Stromal cell of bone marrow (primary cell): ENCODE measurements around the gene SPAG7.

ENCODE experiments used
- DNase-seq: peaks from one replicate; pipeline ENCODE4 v3.0.0-alpha.2; 2012; ENCODE audit warnings: low read depth

The SPAG7 gene

DNA sequence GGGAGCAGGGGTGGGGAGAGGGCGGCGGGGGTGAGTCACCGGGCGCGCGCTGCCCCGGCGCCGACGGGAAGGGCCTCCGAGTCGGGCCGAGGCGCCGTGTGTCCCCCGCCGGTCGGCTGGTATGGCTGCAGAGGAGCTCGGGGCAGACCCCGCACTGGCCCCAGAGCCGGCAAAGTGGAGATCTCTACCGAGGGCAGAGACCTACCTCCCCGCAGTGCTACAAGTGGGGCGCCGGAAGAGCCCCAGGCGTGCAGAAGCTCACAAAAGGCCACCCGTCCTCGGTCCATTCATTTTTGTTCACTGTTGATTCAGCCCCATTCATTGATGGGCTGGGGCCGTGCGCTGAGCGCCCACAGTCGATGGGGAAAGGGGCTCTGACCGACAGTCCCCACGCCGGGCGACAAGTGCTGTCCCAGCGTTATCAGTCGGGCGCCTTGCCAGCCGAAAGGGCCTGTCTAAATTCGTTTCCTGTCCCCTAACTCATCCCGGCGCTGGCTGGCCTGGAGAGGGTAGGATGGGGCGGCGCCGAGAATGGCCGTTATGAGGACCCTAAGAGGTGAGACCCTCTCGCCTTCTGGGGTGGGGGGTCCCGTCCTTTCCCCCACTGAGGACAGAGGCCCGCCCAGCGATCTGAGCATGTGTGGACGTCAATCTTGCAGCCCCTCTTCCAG, 17.4 kb downstream of the SPAG7 start:
- no peak for DNase-seq

DNA sequence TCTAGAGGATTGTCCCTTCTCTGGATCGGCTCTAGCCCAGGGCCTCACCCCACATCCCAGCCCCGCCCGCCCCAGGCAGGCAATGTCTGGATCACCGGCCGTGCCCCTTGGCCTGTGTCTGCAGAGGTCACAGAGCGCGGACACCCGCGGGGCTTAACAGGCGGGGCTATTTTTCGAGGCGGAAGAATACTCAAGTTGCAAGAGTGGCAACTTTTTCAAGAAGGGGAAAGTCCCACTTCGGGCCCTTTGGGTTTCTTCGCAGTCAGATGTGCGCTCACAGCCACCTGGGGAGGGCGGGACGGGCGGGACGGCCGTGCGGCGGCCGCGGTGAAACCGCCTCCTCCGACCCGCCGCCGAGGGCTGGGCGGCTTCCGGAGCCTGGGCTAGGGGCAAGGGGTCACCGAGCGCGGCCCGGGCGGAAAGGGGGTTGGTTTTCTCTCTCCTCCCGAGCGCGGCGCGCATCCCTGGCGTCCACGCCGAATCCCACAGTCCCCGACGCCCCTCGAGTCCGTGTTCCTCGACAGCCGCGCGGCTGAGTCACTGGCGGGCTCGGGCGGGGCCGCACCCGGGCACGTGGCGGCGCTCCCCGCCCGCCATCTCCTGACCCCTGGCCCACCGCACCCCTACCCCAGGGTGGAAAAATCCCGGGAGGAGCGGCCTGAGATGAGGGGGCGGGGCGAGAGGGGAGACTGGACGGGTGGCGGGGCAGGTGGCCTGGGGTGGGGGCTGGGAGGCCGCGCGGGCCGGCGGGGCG, 18.1 kb downstream of the SPAG7 start:
- DNase-seq: no peak

DNA sequence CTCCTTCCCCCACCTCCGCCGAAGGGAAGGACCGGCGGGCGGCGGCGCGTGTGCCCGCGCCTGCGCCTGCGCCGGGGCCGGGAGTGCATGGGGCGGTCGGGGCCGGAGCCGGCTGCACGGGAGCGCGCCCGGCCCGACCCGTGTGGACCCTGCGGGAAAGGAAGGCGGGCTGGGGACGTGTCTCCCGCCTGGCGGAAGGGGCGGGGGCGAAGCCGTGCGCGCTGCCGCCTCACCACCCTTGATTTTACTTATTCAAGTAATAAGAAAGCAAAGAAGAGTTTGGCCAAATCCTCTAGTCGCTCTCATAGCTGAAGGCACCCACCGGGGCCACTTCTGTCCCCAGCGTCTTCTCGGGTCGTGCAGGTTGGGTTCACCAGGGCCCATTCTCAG, 18.7 kb downstream of the SPAG7 start:
- peak; percentile 86 for DNase-seq

DNA sequence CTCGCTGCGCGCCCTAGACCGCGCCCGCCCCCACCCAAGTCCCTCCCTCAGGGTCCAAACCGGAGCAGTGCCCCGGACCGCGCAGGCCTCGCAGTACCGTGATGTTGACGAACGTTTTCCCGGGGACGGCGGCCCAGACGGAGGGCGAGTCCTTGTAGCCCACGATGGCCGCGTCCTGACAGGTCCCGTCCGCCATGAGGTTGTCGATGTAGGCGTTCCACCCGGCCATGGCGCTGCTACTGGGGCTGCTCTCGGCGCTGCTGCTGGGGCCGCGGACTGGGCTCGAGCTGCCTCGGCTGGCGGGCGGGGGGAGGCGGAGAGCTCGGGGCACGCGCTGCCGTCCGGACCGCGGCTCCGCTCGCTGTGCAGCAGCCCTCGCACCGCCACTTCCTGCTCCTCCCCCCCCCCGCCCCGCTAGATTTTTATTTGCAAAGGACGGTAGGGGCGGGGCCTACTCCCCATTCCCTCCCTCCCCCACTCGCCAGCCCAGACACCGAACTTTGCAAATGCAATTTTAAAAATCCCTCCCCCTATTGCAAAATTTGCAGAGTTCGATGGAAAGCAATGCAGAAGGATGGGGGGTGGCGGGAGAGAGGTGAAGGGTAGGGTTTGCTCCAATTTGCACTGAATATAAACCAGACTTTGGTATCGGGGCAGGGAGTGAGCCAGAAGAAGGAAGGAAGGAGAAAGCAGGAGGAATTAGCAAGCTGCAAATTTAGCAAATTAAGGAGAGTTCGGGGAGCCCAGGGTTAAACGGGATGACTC, 19.3 kb downstream of the SPAG7 start, which contains the start of gene PFN1:
PFN1 (minus strand) TSS at position 365 of the 765 bp plus-strand sequence; CDS start at position 229, 136 bp downstream.
- DNase-seq: peak; percentile 91

DNA sequence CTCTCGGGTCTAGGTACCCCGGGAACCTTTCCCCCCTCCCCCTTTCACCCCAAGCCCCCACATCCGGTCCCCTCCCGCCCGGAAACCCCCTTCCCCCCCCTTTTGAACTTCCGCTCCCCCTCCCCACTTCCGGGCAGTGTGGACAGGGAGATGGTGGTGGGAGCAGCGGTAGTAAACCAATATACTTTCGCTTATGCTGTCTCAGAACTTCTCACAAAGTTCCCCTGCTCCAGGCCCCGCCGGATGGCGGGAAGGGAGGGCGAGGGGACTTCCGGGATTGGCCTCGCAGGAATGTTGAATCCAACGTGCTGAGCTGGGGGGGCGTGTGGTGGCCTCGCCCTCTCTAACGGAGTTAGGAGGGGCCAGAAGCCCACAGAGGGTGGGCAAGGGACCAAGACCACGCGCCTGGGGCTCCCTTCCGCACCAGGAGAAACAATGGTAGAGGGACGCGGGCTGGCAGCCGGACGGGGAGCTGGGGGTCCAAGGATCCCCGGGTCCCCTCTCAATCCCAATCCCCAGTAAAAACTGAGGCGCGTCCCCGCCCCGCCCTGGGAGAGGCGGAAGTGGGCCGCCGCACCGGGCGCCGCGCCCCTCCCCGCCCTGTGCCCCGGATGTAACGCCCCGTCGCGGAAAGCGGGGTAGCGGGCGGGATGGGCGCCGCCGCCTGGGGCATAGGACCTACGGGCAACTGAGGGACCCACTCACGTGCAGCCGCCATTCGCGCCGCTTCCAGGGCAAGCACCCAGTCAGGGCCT, 20.0 kb downstream of the SPAG7 start:
- DNase-seq: no peak

DNA sequence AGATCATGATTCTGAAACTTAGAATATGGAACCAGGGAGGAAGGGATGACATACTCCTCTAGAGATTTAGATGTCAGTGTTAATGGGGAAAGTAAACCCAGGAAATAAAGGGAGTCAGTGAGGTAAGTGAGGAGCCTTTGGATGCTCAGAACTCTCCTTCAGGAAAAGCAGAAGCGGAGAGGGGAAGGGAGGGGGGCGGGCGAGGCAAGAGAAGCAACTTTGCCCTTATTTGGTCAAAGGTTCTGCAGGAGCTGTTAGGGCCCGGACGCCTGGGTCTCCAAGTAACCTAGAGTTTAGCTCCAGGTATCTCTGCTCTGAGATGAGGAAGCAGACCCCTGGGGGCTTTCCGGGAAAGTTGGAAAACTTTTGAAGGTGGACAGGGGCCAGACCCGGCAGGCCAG, 20.6 kb downstream of the SPAG7 start:
- no peak for DNase-seq

DNA sequence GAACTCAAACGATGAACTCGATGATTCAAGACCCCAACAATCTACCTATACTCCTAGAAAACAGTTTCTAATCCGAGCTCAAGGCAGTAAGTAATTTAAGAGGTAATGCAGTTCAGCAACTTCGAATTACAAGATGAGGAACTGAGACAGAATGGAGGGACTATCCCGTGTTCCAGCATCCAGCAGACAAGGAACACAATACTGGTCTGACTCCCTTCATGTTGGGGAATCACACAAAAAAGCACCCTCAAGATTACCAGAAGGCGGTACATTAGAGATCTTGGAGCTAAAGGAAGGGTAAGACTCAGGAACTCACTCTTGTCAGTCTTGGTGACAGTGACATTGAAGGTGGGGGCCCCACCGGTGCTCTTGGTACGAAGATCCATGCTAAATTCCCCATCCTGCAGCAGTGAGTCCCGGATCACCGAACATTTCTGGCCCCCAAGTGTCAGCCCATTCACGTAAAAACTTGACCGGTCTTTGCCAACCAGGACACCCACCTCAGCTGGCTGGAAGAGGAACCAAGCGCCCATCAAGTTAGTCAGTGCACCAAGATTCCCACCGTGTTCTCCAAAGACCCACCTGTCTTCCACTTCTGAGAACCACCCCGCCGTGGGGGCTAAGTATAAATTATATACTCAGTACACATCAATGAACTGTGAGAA, 21.2 kb downstream of the SPAG7 start:
- no peak for DNase-seq

DNA sequence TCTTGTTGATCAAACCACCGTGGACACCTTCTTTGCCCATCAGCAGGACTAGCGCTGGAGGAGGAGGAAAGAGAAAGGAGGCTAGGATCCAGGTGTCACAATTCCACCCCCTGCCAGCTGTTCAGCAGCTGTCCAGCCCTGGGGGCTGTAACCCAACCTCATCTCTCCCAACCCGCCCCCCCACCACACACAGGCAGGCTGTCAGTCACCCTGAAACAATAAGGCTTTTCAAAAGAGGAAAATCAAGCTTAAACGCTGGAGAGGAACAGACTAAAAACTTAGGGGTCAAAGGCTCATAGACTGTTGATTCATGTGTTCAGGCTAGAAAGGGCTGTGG, 21.7 kb downstream of the SPAG7 start:
- DNase-seq: no peak

DNA sequence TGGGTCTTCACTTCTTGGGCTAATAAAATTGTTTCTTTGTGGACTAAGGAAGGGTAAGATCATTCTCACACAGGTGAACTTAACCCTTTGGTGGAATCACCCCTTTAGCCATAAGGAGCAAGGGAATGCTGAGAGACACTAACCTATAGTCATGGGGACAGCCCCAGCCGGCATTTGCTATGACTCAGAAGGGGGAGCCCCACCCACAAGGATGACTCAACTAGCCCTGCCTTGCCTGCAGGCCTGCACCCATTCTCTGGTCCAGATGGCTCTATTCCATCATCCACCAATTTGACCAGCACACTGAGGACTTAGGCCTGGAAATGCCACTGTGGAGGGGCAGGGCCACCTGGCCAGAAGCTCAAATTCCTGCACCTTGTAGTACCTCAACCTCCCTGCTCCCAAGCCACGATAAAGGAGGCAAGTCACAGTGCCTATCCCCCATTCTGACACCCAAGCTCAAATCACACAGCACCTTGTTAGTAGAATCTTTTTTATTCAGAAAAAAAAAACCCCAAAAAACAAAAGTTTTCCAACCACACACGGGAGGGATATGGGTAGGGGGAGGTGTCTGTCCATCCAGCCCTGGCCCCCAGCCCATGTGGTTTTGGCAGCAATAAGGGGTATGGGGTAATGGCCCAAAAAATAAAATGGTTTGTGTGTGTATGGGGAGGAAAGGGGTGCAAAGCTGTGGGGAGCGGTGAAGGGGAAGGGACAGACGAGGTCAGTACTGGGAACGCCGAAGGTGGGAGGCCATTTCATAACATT, 22.3 kb downstream of the SPAG7 start:
- peak; percentile 86 for DNase-seq

DNA sequence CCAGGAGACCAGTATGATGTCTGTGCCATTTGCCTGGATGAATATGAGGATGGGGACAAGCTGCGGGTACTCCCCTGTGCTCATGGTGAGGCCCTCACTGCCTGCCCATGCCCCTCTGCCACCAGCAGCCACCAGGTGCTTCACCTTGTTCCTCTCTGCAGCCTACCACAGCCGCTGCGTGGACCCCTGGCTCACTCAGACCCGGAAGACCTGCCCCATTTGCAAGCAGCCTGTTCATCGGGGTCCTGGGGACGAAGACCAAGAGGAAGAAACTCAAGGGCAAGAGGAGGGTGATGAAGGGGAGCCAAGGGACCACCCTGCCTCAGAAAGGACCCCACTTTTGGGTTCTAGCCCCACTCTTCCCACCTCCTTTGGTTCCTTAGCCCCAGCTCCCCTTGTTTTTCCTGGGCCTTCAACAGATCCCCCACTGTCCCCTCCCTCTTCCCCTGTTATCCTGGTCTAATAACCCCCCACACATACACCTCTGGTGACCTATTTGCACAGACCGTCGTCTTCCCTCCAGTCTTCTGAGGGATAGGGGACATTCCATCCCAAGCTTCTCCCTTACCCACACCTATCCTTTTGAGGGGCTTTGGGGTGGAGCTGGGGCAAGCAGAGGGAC, 23.0 kb downstream of the SPAG7 start:
- no peak for DNase-seq

DNA sequence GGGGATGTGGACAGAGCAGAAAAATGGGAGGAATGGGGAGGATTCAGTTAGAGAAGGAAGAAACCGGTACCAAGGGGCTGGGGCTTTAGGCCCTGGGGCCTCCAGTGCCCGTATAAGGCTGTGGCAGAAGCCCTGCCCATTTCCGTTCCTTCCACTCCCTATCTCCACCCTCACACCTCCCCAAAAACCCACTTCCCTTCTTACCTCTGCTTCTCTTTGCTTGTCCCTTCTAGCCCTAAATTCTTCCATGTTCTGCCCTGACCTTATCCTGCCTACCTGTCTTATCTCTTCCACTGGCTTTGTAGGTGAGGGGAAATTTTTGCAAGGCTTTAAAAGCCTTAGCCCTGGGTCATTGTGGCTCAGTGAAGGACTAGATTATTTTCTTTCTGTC, 23.5 kb downstream of the SPAG7 start:
- no peak for DNase-seq

DNA sequence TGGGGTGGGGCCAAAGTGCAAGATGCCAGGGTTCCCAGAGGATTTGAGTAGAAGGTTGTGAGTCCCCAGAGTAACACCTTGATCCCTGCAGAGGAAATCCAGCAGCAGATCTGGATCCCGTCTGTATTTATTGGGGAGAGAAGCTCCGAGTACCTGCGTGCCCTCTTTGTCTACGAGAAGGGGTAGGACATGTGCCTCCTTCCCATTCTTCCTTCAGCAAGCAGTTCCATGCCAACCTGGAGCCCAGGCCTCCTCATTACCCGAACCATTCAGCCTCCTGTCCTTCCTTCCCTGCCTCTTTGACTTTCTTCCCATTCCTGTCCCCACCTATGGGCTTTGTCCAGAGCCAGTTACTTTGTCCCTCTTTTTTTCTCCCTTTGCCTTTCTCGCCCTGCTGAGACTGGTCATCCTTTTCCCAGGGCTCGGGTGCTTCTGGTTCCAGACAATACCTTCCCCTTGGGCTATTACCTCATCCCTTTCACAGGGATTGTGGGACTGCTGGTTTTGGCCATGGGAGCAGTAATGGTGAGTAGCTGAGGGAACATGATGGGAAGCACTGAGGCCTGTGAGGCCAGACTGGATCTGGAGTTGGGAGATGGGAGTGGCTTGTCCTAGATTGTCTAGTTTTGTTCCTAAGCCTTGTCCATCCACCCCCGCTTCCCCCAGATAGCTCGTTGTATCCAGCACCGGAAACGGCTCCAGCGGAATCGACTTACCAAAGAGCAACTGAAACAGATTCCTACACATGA, 24.7 kb downstream of the SPAG7 start:
- no peak for DNase-seq

DNA sequence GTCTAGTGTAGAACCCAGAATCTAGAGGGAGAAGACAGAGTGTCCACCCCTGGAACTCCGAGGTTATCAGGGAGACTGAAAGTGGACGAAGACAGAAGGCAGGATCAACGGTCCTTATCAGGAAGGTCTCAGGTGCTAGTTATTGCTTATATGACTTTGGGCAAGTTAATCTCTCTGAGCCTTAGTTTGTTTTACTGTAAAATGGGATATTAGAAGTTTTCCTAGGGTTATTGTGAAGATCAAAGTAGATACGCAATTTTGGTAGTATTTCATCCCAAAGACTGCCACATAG, 26.4 kb downstream of the SPAG7 start:
- no peak for DNase-seq

DNA sequence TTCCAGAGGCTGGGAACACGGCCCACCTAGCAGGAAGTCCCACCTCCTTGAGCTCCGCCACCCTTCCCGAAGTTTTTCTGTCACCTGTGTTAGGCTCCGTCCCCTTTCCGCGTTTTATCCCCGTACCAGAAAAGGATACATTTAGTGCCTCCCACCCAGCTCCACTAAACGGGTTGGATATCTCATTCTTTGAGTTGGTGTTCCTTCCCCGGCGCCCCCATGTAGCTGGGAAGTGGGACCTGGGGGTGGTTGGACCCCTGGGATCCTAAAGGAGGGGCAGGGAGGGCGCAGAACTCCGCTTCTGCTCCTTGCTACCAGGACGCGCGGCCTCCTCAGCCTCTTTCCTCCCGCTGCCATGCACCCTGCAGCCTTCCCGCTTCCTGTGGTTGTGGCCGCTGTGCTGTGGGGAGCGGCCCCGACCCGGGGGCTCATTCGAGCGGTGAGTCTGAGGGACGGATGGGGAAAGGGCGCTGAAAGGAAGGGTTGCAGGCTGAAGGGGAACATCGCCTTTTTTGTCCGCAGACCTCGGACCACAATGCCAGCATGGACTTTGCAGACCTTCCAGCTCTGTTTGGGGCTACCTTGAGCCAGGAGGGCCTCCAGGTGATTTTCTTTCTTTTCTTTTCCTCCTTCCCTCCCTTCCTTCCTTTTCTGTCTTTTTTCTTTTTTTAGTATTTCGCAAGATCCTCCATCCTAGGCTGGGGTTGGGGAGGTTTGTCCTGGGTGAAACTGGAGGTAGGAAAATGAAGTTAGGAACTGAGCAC, 26.9 kb downstream of the SPAG7 start:
- DNase-seq: no peak

DNA sequence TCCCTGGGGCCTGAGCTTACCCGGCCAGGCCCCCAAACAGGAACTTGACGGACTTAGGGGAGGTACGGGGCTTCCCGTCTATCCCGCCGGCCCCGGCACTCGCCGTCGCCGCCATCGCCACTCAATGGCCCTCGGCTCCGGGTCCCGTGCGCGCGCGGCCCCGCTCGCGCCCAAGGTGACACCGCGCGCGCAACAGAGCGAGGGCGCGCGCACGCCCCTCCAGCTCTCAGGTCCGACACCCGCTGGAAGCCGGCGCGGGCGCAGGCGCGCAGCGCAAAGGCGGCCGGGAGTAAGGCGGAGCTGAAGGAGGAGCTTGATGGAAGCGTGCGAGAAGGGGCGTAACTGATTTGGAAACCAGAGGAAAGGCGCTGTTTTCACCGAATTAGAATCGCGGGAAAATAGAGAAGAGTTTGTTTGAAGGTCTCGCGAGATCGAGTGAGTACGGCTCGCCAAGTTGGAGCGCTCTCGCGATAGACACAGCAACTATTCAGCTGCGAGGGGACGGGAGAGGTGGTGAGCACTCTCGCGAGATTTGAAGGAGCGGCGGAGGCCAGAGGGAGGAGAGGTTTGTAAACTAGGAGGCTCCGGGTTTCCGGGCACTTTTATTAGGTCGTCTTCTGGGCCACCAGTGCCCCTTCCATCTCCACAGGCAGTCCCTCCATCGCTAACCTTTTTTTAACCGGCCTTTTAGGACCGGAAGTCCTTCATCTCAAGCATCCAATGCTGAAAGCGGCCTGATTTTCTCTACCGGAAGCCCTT, 27.6 kb downstream of the SPAG7 start, which contains the start of the genes RNF167 and SLC25A11:
RNF167 (plus strand) TSS at position 473 of the 759 bp plus-strand sequence. CDS start 642 bp downstream, outside the sequence.
SLC25A11 (minus strand) TSS at position 251 of the 759 bp plus-strand sequence; CDS start at position 115, 136 bp downstream.
- peak; percentile 99 for DNase-seq

DNA sequence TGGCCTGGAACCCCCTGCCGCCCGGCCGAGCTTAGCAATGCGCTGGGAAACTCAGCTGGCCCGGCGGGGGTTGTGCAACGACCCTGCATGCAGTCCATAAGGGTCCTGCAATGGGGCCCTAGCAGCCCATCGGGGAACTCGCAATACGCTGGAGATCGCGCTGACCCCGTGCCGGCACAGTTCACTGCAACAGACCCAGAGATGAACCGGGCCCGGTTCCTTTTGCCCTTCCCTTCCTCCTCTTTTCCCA, 28.1 kb downstream of the SPAG7 start:
- DNase-seq: no peak

DNA sequence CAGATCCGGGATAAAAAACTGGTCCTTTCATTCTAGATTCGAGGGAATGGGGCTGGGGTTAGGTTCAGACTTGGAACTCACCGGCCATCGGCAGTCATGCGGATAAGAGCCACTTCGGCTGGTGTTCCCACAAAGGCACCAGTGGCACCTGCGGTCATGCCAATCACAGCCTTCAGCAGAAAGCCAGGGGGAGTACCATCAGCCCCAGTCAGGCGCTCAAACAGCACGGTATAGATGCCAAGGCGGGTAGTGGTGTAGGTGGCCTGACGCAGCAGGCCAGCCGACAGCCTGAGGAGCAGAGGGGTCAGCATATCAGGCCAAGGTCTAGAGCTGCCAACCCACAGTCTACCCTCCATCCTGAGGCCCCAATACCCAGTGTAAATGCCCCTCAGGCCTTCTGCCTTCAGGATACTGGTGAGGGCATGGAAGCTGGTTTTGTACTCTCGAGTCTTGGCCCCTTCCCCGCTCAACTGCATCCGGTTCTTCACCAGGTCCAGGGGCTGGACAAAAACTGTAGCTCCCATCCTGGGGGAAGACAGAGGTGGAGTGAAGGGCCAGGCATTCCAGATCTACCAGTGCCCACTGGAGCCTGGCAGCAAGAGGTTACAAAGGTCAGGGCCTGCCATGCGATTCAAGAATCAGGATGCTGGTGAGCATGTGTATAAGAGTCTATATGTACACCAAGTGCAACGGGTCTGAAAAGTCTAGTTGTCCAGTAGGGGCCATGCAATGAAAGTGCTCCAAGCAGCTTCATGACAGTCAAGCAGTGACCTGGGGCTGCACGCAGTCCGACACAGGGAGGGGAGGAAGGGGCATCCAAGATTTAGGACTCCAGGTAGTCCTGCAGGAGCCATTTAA, 28.7 kb downstream of the SPAG7 start:
- no peak for DNase-seq

DNA sequence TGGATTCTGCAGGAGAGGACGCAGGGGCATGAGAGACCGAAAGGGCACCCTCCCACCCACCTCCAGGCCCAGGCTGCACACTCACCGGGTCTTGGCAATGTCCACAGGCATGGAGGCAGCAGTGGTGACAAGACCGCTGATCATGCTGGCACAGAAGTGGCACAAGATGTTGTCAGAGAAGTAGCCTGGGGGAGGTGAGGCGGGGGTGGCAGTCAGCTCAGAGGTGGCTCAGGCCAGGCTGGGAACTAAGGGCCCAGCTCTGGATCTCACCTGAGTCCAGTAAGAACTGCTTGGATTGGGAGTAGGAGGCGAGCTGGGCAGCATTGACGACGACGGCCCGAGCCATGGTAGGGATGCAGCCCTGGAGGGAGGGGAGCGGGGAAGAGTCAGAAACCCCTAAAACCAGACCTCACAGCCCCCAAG, 29.5 kb downstream of the SPAG7 start:
- no peak for DNase-seq
